Measurements from ENCODE around the gene FCN1.

- TF ChIP-seq CTCF (IDR thresholded peaks at IDR 0.05) (no peak), POLR2A (IDR thresholded peaks at IDR 0.05) (no peak)
Measured at GRCh38 chr9:134940236-134941208, 22.8 kb upstream of the FCN1 start.
